HG02852 (cell line): ENCODE results near the gene DCAF8.

Experiments used
- ATAC-seq: cut with Tn5 transposase; IDR thresholded peaks from one replicate; pipeline ENCODE4 v1.9.1; 2021; ENCODE audit warnings: mild to moderate bottlenecking, moderate library complexity; ENCODE audit not compliant: unreplicated experiment

The DCAF8 gene

GRCh38 chr1:160177667-160178066 is 84.7 kb downstream of the DCAF8 start:
- no peak for ATAC-seq

GRCh38 chr1:160177231-160177630 is 85.1 kb downstream of the DCAF8 start:
- ATAC-seq, result no peak

- no peak for ATAC-seq
Observed at GRCh38 chr1:160171980-160172379, 90.4 kb downstream of the DCAF8 start.

DNA sequence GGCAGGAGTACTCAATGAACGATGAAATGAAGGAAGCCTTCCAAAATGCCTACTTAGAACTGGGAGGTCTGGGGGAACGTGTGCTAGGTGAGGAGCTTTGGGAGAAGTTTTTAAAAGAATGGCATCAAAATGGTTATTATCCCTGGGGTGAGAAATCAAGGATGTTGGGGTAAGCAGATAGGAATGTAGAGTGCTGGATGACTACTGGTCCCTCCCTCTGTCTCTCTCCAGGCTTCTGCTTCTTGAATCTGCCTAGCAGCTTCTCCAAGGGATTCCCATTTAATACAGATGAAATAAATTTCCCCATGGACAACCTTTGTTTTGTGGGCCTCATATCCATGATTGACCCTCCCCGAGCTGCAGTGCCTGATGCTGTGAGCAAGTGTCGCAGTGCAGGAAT is 91.0 kb downstream of the DCAF8 start:
- no peak for ATAC-seq

- ATAC-seq, result no peak
Observed at GRCh38 chr1:160169553-160170399, 92.6 kb downstream of the DCAF8 start.

DNA sequence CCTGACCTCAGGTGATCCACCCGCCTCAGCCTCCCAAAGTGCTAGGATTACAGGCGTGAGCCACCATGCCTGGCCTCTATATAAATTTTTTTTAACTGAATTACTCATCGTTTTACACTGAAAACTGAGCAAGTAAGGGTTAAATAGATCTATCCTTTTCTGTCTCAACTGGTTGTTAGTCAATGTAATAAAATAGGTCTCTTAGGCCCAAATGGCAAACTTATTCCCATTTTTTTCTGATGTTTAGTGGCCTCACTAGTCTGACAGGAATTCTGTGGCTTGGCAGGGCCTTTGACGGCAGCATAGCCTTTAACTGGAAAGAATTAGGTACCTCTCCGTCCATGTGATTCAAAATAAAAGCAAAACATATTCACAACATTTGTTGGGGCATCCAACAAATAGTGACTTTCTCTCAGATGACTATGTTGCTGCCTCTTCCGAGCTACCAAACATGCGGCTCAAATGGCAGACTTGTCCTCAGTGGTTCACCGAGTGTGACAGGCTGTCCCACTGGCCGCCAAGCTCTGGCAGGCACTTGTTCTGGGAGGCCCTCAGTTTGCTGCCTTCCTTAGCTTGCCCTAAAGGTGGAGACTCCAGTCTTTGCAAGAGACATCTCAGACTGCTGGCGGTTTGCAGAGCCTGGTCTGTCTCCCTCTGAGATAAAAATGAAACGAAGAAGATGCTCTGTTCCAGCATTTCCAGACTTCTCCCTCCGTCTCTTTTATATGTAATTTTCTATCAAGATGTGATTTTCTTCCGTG is 93.6 kb downstream of the DCAF8 start:
- ATAC-seq, result no peak

- ATAC-seq, result no peak
Observed at GRCh38 chr1:160168016-160168415, 94.3 kb downstream of the DCAF8 start.

DNA sequence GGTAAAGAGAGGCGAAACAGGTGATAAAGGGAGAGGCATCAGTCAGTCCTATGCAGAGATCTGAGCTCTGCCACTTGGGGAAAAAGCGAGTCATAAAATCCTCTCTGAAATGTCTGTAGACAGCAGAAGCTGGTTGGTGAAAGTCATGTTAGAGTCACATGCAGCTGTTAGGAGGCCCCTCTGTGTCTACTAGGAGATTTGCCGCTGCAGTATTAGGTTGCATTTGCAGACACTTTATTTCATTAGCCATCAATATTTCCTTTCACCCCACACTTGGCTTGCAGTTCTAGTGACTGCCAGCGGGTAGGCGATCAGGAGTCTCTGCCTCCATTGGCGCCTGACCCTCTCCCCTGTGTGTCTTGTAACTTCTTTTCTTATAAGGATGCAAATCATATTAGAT is 94.8 kb downstream of the DCAF8 start:
- ATAC-seq, result no peak

- ATAC-seq, result no peak
Observed at GRCh38 chr1:160167056-160167455, 95.3 kb downstream of the DCAF8 start.

GRCh38 chr1:160166166-160166868 is 96.0 kb downstream of the DCAF8 start:
- ATAC-seq, result no peak
